GM13976 (cell line): Measurements from ENCODE around the gene CARTPT.

Experiments used
- DNase-seq: peaks from one replicate; pipeline ENCODE4 v3.0.0; 2012; ENCODE audit warnings: low spot score
- in situ Hi-C: fragments of 300-500 bp; cut with MboI; formaldehyde crosslinking; loops from one replicate; pipeline ENCODE4 v1.12.0; 2022; ENCODE audit warnings: low sequenced_read_pairs, mixed read lengths, inconsistent platforms; ENCODE audit not compliant: unreplicated experiment
- TF ChIP-seq, protein P1 (sequence below): IDR thresholded peaks from 2 replicates; pipeline ENCODE4 v1.5.1; 2012; ENCODE audit warnings: borderline replicate concordance, mild to moderate bottlenecking; ENCODE audit not compliant: insufficient read depth; ENCODE audit errors: extremely low read depth, missing control alignments, control extremely low read depth

The CARTPT gene

DNA sequence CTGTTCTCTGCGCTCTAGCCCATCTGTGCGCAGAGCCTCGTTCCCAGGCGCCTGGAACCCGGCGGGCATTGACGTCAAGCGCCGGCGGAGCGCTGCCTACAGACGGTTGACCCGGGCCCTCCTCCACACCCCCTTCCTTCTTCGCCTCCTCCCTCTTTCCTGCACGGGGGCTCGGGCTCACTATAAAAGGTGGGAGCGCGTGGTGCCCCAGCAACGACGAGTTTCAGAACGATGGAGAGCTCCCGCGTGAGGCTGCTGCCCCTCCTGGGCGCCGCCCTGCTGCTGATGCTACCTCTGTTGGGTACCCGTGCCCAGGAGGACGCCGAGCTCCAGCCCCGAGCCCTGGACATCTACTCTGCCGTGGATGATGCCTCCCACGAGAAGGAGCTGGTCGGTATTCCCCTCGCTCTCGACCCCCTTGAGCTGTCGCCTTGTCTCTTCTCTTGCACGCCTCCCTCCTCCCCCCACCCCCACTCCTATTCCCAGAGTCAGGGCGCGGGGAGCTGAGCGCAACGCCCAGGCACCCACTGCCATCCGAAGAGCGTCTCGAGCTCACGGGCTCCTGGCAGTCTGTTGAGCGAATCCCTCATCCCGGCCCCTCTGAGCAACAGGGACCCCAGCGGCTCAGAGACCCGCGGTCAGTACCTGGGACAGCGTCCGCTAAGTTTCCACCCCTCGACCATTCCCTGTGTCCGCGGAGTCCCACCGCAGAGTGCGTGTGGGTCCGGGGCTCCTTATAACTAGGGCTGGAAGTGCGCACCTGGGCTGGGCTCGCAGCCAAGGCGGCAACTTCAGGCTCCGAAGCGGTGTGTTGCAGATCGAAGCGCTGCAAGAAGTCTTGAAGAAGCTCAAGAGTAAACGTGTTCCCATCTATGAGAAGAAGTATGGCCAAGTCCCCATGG, at the start of gene CARTPT:
Gene CARTPT (plus strand): TSS at position 213 of the 902 bp plus-strand sequence. CDS start 19 bp downstream, at position 232.
- in situ Hi-C loops: no loop called here
- TF ChIP-seq, protein P1, sequence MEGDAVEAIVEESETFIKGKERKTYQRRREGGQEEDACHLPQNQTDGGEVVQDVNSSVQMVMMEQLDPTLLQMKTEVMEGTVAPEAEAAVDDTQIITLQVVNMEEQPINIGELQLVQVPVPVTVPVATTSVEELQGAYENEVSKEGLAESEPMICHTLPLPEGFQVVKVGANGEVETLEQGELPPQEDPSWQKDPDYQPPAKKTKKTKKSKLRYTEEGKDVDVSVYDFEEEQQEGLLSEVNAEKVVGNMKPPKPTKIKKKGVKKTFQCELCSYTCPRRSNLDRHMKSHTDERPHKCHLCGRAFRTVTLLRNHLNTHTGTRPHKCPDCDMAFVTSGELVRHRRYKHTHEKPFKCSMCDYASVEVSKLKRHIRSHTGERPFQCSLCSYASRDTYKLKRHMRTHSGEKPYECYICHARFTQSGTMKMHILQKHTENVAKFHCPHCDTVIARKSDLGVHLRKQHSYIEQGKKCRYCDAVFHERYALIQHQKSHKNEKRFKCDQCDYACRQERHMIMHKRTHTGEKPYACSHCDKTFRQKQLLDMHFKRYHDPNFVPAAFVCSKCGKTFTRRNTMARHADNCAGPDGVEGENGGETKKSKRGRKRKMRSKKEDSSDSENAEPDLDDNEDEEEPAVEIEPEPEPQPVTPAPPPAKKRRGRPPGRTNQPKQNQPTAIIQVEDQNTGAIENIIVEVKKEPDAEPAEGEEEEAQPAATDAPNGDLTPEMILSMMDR: no peak
- no peak for DNase-seq

DNA sequence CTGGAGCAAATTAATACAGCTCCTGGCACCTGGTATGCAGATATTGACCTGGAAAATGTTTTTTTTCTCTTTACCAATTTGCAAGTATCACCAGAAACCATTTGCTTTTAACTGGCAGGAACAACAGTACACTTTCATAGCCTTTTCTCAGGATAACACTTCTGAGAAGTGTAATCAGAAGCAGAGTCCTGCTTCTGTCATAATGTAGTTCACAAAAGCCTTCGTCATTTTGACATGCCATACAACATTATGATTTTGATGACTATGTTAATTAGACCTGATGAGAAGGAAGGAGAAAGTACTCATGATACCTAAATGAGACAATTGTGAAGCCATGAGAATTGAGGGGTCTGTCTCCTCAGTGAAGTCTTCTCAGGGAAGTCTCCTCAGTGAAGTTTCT, 41.1 kb upstream of the CARTPT start:
- TF ChIP-seq, protein P1: no peak
- DNase-seq: no peak
- in situ Hi-C loops: no loop called here

DNA sequence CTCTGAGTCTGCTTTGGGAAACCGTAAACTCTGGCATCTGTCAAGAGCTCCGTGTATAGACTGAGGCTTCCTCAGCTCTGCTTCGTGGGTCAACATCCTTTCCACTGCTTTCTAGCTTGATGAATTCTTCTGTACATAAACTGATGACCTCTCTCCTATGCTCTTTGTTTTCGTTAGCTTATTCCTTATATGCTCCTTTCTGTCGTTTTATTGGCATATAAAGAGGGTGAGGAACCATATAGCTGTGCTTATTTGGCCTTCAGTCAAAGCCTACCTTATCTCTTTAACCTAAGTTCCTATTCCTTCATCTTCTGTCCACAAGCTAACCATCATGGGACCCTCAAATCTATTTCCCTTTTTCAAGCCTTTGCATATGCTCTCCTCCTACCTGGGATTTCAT, 39.4 kb upstream of the CARTPT start:
- in situ Hi-C loops: no loop called here
- TF ChIP-seq, protein P1: no peak
- DNase-seq: no peak

DNA sequence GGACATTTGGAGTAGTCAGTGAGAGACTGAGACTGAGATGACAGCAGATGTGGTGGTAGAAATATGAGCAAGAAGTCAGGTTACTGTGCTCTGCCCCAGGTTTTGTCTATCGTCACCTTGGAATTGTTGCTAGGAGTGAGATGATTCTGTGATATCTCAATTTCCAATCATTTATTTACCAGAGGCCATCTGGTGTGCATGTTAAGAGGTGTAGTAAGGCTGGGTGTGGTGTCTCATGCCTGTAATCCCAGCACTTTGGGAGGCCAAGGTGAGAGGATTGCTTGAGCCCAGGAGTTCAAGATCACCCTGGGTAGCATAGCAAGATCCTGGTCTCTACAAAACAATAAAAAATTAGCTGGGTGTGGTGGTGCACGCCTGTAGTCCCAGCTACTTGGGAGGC, 38.6 kb upstream of the CARTPT start:
- in situ Hi-C loops: no loop called here
- TF ChIP-seq, protein P1: no peak
- DNase-seq: no peak

DNA sequence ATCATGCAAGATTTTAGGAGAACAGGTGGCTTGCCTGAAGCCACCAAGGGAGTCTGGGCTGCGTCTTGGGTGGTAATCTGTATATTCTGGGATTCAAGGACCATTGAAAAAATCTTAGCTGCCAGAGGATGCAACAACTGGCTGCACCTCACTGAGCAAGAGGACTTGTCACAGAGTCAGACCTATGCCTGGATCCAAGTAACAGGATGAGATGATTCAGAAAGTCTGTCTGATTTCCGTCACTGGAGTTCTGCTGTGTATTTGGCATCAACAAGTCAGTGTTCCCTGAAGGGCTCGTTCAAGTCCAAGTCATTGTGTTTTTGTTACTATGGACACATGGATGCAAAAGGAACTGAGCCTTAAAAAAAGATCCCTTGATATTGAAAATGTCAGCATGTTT, 37.8 kb upstream of the CARTPT start:
- in situ Hi-C loops: no loop called here
- TF ChIP-seq, protein P1: no peak
- DNase-seq: no peak

DNA sequence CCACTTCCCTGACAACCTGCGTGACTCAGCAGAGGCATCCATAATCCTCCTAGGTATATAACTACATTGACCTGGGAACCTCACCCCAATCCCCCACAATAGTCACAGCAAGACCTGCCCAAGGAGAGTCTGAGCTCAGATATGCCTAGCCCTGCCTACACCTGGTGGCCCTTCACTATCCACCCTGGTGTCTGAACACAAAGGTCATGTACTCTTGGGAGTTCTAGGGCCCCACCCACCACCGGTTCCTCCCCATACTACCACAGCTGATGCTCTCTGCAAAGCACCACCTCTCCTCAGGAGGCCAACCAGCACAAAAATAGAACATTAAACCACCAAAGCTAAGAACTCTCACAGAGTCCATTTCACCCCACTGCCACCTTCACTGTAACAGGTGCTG, 34.8 kb upstream of the CARTPT start:
- in situ Hi-C loops: no loop called here
- DNase-seq: no peak
- TF ChIP-seq, protein P1: no peak
